GM06990 (cell line): Measurements from ENCODE around the gene POLR2H.

Experiments used
- DNase-seq: peaks from one replicate; pipeline ENCODE4 v3.0.0-alpha.2; 2011; ENCODE audit not compliant: insufficient read length; ENCODE audit errors: extremely low read depth
- H3K27me3 ChIP-seq: replicated peaks from 2 replicates; pipeline ENCODE4 v1.6.0; 2011; ENCODE audit warnings: low read length; ENCODE audit not compliant: control insufficient read depth, insufficient read depth
- H3K36me3 ChIP-seq: 2 replicates; pipeline ENCODE4 v1.5.1; 2011; ENCODE audit warnings: low read length; ENCODE audit not compliant: control insufficient read depth, insufficient read depth
- H3K4me3 ChIP-seq: replicated peaks from 2 replicates; pipeline ENCODE4 v1.5.1; 2011; ENCODE audit warnings: low read depth, mild to moderate bottlenecking, control low read depth, low read length
- TF ChIP-seq, protein P1 (sequence below): IDR thresholded peaks from 2 replicates; pipeline ENCODE4 v1.5.1; 2011; ENCODE audit warnings: low read length, control low read depth, mild to moderate bottlenecking, inconsistent platforms; ENCODE audit not compliant: insufficient read depth, poor library complexity, severe bottlenecking

Gene POLR2H

DNA sequence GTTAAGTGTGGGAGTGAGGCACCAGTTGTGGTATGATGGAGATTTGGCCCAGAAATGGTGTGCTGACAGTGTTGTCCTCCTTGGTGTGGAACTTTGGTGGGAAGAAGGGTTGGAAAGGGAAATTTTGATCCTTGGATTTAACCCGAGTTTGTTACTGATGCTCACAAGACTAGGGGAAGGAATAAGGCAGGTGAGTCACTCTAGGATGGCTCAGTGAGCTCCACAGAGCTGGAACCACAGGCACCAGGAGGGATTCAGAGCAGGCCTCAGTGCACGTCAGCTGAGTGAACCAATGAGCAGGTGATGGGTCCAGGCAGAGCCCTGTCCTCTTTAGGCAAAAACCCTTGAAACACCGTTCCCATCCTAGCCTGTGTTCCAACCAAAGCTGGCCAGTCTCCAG is 29.8 kb downstream of the POLR2H start:
- Histone ChIP-seq H3K36me3 (no peaks in the 10 kb centered on the region), H3K4me3 (no peak overlapping the region), H3K27me3 (peaks cover 1% of the 10 kb centered on the region)
- TF ChIP-seq, protein P1, sequence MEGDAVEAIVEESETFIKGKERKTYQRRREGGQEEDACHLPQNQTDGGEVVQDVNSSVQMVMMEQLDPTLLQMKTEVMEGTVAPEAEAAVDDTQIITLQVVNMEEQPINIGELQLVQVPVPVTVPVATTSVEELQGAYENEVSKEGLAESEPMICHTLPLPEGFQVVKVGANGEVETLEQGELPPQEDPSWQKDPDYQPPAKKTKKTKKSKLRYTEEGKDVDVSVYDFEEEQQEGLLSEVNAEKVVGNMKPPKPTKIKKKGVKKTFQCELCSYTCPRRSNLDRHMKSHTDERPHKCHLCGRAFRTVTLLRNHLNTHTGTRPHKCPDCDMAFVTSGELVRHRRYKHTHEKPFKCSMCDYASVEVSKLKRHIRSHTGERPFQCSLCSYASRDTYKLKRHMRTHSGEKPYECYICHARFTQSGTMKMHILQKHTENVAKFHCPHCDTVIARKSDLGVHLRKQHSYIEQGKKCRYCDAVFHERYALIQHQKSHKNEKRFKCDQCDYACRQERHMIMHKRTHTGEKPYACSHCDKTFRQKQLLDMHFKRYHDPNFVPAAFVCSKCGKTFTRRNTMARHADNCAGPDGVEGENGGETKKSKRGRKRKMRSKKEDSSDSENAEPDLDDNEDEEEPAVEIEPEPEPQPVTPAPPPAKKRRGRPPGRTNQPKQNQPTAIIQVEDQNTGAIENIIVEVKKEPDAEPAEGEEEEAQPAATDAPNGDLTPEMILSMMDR, result no peak
- DNase-seq, result no peak

DNA sequence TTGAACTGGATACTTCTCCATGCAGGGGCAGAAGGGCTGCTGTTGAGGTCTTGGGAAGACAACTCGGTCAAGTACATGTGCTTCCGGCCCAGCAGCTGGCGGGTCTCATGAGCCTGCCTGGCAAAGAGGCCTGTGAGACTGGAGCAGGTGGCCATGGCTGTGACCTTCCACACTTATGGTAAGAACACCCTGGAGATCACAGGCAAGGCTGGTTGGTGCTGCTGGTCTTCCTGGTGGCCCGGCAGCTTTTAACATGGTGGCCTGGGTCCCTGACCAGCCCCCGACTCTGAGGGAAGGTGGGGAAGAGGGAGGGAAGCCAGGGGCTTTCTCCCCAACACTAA is 33.8 kb downstream of the POLR2H start:
- no peak overlapping the region for H3K4me3 ChIP-seq
- H3K36me3 ChIP-seq, result no peaks in the 10 kb centered on the region
- no peak for DNase-seq
- H3K27me3 ChIP-seq, result peaks cover 1% of the 10 kb centered on the region
- TF ChIP-seq, protein P1, result no peak

DNA sequence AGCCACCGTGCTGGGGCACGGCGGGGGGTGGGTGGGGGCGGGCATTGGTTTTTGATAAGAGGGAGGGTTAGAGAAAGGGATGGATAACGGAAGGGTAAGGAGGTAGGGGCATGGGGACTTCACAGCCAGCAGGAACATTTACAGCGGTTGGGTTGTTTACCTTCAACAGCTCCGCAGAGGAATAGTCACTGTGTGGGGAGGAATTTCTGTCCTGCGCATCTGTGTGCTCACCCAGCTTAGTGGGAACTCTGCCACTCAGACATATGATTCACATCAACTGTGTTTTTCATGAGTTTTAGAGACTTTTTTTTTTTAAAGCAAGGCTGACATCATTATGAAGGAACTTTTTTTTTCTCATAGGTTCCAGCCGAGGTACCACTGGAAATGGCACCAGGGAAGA is 37.9 kb downstream of the POLR2H start:
- DNase-seq, result no peak
- Histone ChIP-seq H3K27me3 (peaks cover 1% of the 10 kb centered on the region), H3K36me3 (no peaks in the 10 kb centered on the region), H3K4me3 (no peak overlapping the region)
- TF ChIP-seq, protein P1, result no peak

DNA sequence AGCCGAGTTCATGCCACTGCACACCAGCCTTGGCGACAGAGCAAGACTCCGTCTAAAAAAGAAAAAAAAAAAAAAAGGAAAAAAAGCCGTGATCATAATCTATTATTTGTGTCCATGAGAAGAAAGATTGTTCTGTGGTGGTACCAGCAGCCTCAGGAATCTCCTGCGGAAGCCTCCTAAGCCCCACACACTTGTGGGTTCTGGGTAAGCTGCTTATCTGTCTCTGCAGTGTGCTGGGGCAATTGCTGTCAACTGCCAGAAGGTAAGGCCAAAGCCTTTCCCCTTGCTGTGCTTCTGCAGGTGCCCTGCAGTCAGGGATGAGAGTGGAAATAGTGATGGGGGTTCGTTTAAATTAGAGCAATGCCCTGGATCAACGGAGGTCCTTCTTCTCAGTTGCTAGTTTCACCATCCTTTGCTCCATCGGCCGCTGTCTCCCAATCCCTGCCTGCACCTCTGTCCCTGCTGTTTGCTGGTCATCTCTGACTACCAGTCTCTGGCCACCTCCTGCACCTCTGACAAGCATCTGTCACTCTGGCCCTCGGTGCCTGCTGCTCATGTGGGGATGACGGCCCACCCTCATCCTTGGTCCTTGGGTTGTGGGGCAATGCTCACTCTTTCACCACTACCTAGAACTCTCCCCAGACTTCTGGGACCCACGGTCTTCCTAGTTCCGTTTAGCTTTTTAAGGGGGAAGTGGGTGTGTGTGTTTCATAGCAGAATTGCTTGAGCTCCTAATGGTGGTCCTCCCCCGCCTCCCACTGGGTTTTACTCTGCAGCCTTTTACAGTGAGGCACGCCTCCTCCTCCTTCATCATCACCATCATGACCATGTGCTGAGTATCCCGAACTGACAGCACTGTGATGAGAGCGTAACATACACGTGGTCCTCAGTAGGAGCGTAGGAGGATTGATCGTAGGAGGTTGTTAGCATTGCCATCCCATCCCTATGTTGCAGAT is 43.8 kb downstream of the POLR2H start:
- no peak for DNase-seq
- TF ChIP-seq, protein P1, result no peak
- Histone ChIP-seq H3K36me3 (no peaks in the 10 kb centered on the region), H3K4me3 (no peak overlapping the region), H3K27me3 (no peaks in the 10 kb centered on the region; the same call in 1 of the 2 replicates)

DNA sequence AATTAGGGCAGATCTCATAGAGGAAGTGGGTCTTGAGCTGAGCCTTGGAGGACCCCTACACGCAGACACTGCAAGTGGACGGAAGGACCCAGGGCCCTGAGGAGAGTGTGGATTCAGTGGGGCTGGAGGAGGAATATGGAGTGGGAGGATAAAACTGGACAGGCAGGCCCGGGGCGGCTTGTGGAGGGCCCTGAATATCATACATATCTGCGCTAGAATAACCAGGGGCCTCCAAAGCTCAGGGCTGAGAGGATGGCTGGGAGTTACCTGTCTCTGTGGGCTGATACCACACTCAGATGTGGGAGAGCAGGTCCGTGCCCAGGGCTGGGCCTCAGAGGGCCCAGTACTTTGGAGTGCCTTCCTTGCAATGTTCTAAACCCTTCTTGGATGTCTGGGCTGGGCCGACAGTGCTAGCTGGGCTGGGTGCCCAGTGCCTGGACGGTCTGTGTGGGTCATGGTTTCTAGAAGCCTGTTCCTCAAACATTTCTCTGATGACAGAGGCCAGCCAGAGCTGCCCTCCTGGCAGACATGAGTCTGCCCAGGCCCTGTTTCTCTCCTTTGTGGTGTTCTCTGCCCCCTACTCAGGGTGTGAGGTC is 47.9 kb downstream of the POLR2H start:
- no peaks in the 10 kb centered on the region for H3K36me3 ChIP-seq
- H3K4me3 ChIP-seq, result no peak overlapping the region
- H3K27me3 ChIP-seq, result no peaks in the 10 kb centered on the region; the same call in 1 of the 2 replicates
- no peak for DNase-seq
- TF ChIP-seq, protein P1, result no peak
